Measurements from ENCODE around the gene TMIGD3. TPM values are rescaled to one million over a fixed set of nuclear protein-coding genes. Genes with fewer than 3 reads are reported as not detected.
"Not testable (repeated sequence)": the region's sequence is repeated elsewhere in the genome, so short reads cannot be mapped to it uniquely, and the experiment has no call there.

The TMIGD3 gene
- total RNA-seq (2014; rRNA removed; shearing (Covaris generic)): not detected in 2 replicates

DNA sequence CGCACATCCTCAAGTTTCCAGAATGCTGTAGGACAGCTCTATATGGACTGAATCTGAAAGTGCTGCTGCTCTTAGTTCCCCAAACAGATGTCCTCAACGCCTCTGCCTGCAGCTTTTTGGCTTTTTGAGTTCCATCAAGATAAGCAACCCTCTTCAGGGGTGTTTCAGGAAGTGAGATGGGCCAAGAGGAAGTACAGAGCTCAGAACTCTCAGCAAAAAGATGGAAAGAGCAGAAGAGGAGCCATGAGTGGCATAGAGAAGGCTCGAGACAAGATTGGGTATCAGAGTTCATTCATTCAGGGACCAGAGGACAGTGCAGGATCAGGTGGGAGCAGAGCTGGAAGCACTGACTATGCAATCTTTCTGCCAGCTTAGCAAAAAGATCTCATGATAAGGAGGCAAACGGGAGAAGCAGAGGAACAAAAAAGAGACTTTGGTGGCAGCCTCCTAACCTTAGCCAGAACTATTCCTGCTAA is at the start of gene TMIGD3, which contains the start of gene ADORA3:
TMIGD3 (minus strand) TSS at position 49 of the 476 bp plus-strand sequence. CDS start 279 bp downstream, outside the sequence.
ADORA3 (minus strand) TSS at position 49 of the 476 bp plus-strand sequence. CDS start 279 bp downstream, outside the sequence.
- Histone ChIP-seq H3K27me3 (peaks cover 3% of the 10 kb centered on the region; the same call in 1 of the 2 replicates), H3K4me3 (no peak within 1 kb of the TSS), H3K4me1 (peaks cover 3% of the 10 kb centered on the region; the same call in 1 of the 2 replicates), H3K36me3 (no peaks in the 10 kb centered on the region), H3K9me3 (replicated peaks) (no peaks in the 10 kb centered on the region), H3K27ac (no peak within 1 kb of the TSS)
- no peak for DNase-seq

- Histone ChIP-seq H3K4me1 (no peaks in the 10 kb centered on the region), H3K36me3 (no peaks in the 10 kb centered on the region), H3K4me3 (no peak overlapping the region), H3K27me3 (peaks cover 13% of the 10 kb centered on the region), H3K27ac (no peak overlapping the region), H3K9me3 (replicated peaks) (no peaks in the 10 kb centered on the region)
- DNase-seq: no peak
Observed at GRCh38 chr1:111553196-111553595, 49.8 kb upstream of the TMIGD3 start.

- Histone ChIP-seq H3K36me3 (no peaks in the 10 kb centered on the region), H3K27me3 (peaks cover 13% of the 10 kb centered on the region), H3K4me1 (no peaks in the 10 kb centered on the region), H3K27ac (no peak overlapping the region), H3K9me3 (replicated peaks) (no peaks in the 10 kb centered on the region), H3K4me3 (no peak overlapping the region)
- no peak for DNase-seq
Observed at GRCh38 chr1:111552587-111552986, 49.2 kb upstream of the TMIGD3 start.

GRCh38 chr1:111551623-111552411 is 48.4 kb upstream of the TMIGD3 start:
- Histone ChIP-seq H3K36me3 (no peaks in the 10 kb centered on the region), H3K9me3 (replicated peaks) (no peaks in the 10 kb centered on the region), H3K4me1 (no peaks in the 10 kb centered on the region), H3K27ac (no peak overlapping the region), H3K27me3 (peaks cover 13% of the 10 kb centered on the region), H3K4me3 (no peak overlapping the region)
- DNase-seq: no peak

GRCh38 chr1:111547786-111548185 is 44.4 kb upstream of the TMIGD3 start:
- H3K4me1 ChIP-seq; DNase-seq; H3K27ac ChIP-seq; H3K36me3 ChIP-seq; H3K9me3 ChIP-seq (replicated peaks); H3K27me3 ChIP-seq; H3K4me3 ChIP-seq: not testable (repeated sequence)

- no peaks in the 10 kb centered on the region for H3K4me1 ChIP-seq
- H3K27ac ChIP-seq: no peak overlapping the region
- DNase-seq: no peak
- no peak overlapping the region for H3K4me3 ChIP-seq
- peaks cover 3% of the 10 kb centered on the region for H3K27me3 ChIP-seq
- H3K9me3 ChIP-seq (replicated peaks): no peaks in the 10 kb centered on the region
- no peaks in the 10 kb centered on the region for H3K36me3 ChIP-seq
Observed at GRCh38 chr1:111542187-111542586, 38.8 kb upstream of the TMIGD3 start.

- Histone ChIP-seq H3K27ac (no peak overlapping the region), H3K27me3 (peaks cover 3% of the 10 kb centered on the region), H3K9me3 (replicated peaks) (no peaks in the 10 kb centered on the region), H3K4me1 (no peaks in the 10 kb centered on the region), H3K4me3 (no peak overlapping the region), H3K36me3 (no peaks in the 10 kb centered on the region)
- no peak for DNase-seq
Observed at GRCh38 chr1:111541721-111542120, 38.3 kb upstream of the TMIGD3 start.

- no peaks in the 10 kb centered on the region for H3K9me3 ChIP-seq (replicated peaks)
- peaks cover 2% of the 10 kb centered on the region for H3K27me3 ChIP-seq
- no peaks in the 10 kb centered on the region for H3K4me1 ChIP-seq
- no peaks in the 10 kb centered on the region for H3K36me3 ChIP-seq
- no peak for DNase-seq
- H3K4me3 ChIP-seq: no peak overlapping the region
- no peak overlapping the region for H3K27ac ChIP-seq
Observed at GRCh38 chr1:111540928-111541327, 37.5 kb upstream of the TMIGD3 start.

GRCh38 chr1:111538343-111539025 is 35.1 kb upstream of the TMIGD3 start:
- H3K9me3 ChIP-seq (replicated peaks): no peaks in the 10 kb centered on the region
- no peak overlapping the region for H3K27ac ChIP-seq
- H3K4me3 ChIP-seq: no peak overlapping the region
- H3K27me3 ChIP-seq: peaks cover 4% of the 10 kb centered on the region; the same call in 1 of the 2 replicates
- H3K4me1 ChIP-seq: no peaks in the 10 kb centered on the region
- no peaks in the 10 kb centered on the region for H3K36me3 ChIP-seq
- no peak for DNase-seq

GRCh38 chr1:111535256-111536191 is 32.1 kb upstream of the TMIGD3 start:
- Histone ChIP-seq H3K27ac (no peak overlapping the region), H3K36me3 (no peaks in the 10 kb centered on the region), H3K27me3 (peaks cover 4% of the 10 kb centered on the region; the same call in 1 of the 2 replicates), H3K4me1 (no peaks in the 10 kb centered on the region), H3K9me3 (replicated peaks) (0 out of 2 replicates have a peak, but pooled peaks cover 2% of the 10 kb centered on the region), H3K4me3 (no peak overlapping the region)
- DNase-seq: peak in 1 of 2 experiments; percentile 6

DNA sequence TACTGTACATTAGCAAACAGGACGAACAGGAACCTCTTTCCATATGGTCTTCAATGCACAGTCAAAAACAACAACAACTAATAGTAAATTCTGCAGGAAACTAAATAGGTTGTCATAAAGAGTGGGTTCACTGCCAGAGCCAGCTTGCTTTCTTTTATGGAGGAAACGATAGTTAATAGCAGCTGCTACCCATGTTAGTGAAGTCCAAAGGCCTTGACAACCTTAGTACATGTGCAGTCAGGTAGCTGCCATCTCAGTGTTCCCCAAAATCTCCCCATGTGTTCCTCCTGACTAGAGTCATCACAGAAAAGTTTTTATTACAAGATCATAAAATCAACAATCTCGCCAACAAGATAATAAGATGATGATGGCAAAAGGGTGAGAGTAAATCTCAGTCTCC is 16.6 kb upstream of the TMIGD3 start:
- Histone ChIP-seq H3K27me3 (peaks cover 5% of the 10 kb centered on the region; the same call in 1 of the 2 replicates), H3K4me3 (no peak overlapping the region), H3K9me3 (replicated peaks) (no peaks in the 10 kb centered on the region), H3K4me1 (no peaks in the 10 kb centered on the region), H3K36me3 (no peaks in the 10 kb centered on the region), H3K27ac (no peak overlapping the region)
- DNase-seq: no peak

- Histone ChIP-seq H3K27ac (no peak overlapping the region), H3K9me3 (replicated peaks) (no peaks in the 10 kb centered on the region), H3K4me1 (no peaks in the 10 kb centered on the region), H3K36me3 (no peaks in the 10 kb centered on the region), H3K4me3 (no peak overlapping the region), H3K27me3 (peaks cover 5% of the 10 kb centered on the region; the same call in 1 of the 2 replicates)
- DNase-seq: no peak
Observed at GRCh38 chr1:111517469-111518225, 14.2 kb upstream of the TMIGD3 start.

DNA sequence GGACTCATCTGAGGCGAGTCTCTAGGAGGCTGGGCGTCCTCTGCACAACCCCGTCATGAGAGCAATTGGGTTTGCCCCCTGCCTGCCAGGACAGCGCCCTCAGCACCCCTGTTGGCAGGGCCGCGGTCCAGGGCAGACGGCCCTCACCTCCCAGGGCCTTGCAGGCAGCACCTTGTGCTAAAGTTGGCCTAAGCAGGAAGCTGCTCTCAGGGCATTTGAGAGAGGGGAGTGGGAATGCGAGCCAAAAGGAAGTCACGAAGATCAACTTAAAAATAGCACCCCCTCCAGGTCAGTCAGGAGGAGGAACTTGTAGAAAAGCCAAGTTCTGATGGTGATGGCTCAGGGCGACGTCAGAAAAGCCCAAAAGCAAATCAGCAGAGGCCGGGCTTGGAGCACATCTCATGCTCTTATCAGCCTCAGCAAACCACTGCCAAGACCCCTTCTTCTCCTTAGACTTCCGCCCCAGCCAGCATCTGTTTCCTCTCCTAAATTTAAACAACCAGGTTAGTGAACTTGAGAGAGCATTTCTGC is 12.6 kb upstream of the TMIGD3 start:
- H3K36me3 ChIP-seq: no peaks in the 10 kb centered on the region
- H3K9me3 ChIP-seq (replicated peaks): no peaks in the 10 kb centered on the region
- no peak for DNase-seq
- H3K4me3 ChIP-seq: no peak overlapping the region
- H3K27ac ChIP-seq: no peak overlapping the region
- H3K4me1 ChIP-seq: no peaks in the 10 kb centered on the region
- H3K27me3 ChIP-seq: peaks cover 5% of the 10 kb centered on the region; the same call in 1 of the 2 replicates
